SKM-1 (cell line): ENCODE data around the gene PRH1.

Experiments used
- DNase-seq: peaks from one replicate; lab custom pipeline; 2025; ENCODE audit not compliant: unreplicated experiment; lab: John Stamatoyannopoulos, UW

Gene PRH1

DNA sequence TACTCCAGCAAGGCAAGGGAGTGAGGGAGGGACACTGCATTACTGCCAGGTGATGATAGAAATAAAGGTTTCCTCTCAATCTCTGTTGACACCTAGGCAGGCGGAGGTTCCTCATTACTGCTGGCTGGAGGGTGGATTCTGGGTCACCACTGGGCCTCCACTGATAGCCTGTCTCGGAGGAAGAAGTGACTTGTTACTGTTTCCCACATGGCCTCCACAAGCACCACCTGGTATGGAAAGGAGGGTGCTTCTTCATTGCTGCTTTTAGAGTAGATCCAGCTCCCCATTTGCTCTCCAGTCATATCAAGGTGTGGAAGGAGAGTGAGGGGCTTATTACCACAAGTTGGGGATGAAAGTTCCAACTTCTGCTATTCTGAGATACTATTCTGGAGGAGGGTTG, 41.2 kb downstream of the PRH1 start:
- no peak for DNase-seq

DNA sequence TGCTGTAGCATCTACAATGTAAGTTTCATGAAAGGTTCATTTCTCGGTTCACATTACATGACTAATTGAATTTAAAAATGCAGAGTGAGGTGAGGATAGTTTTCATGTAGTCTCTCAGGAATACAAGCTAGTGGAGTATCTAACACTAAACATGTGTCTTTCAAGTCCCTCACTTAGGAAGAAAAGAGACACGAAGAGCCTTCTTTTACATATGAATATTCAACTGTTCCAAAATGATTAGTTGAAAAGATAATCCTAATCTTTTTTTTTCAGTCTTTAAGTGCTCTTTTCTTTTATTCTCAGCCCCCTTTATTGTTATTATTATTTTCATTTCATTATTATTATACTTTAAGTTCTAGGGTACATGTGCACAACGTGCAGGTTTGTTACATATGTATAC, 45.6 kb downstream of the PRH1 start:
- no peak for DNase-seq
